Measurements from ENCODE around the gene DGKE. TPM values are rescaled to one million over a fixed set of nuclear protein-coding genes. Genes with fewer than 3 reads are reported as not detected.

DGKE gene
- total RNA-seq, 4 donors from 2014 or later = 7.1 to 12.5 (median 11.1) TPM

DNA sequence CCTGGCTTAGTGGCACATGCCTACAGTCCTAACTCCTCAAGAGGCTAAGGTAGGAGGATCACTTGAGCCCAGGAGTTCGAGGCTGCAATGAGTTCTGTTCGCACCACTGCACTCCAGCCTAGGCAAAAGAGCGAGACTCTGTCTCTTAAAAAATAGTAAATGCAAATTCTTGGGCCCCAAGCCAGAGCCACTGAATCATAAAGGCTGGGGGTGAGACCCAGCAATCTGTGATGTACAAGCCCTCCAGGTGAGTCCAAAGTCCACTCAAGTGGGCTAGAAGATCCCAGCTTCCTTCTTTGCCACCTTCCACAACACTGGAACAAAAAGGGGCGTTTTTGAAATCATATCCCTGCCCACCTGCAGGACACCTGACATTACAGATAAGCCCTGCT is 63.0 kb downstream of the DGKE start:
- H3K9me3 ChIP-seq = no peaks in the 10 kb centered on the region
- no peak for DNase-seq (ENCODE audit: extremely low spot score)
- H3K4me3 ChIP-seq = no peak overlapping the region
- no peaks in the 10 kb centered on the region for H3K27me3 ChIP-seq
- no peak overlapping the region for H3K27ac ChIP-seq (replicated peaks in 1 of 4)
- H3K36me3 ChIP-seq = peaks cover 58 to 100% (median 99%) of the 10 kb centered on the region in 4 donors
- 91% methylated on average over 4 of the region's 4 CpGs for WGBS
- H3K4me1 ChIP-seq = peaks cover 0 to 4% (median 0%) of the 10 kb centered on the region in 4 donors
- intact Hi-C loops (cut with DNase I) = no loop called here
- TF ChIP-seq EP300 (IDR thresholded peaks at IDR 0.05) = no peak

DNA sequence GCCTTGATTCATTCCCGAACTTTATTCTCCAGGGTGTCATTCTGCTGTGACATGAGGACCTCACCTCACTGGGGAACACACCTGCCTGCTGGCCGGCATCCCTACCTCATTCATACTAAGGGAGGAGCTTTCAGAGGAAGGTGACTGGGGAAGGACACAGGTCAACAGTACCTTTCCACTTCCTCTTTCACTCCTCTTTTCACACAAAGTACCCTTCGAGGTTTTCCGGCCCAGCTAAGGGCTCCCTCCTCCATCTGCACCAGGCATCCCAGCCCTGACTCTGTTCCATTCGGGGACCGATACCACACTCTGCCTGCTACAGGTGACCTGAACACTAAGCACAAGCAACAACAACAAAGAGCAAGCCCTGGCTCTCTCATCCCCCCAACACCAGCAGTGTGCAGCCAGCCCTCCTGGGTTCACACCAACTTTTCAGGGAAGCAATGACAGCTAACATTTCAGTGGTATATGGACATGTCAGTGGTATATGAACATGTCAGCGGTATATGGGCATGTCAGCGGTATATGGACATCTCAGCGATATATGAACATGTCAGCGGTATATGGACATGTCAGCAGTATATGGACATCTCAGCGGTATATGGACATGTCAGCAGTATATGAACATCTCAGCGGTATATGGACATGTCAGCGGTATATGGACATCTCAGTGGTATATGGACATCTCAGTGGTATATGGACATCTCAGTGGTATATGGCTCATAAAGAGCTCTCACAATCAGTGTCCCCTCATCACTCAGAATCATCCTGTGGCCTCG is 63.9 kb downstream of the DGKE start:
- Histone ChIP-seq H3K4me3 (no peak overlapping the region), H3K36me3 (peaks cover 64 to 100% (median 100%) of the 10 kb centered on the region in 4 donors), H3K9me3 (no peaks in the 10 kb centered on the region), H3K27ac (replicated peaks in 1 of 4) (no peak overlapping the region), H3K27me3 (no peaks in the 10 kb centered on the region), H3K4me1 (peaks cover 0 to 4% (median 1%) of the 10 kb centered on the region in 4 donors)
- WGBS = 91% methylated on average over 13 of the region's 14 CpGs
- no peak for TF ChIP-seq POLR2A (IDR thresholded peaks at IDR 0.05; ENCODE audit: low read depth)
- TF ChIP-seq, protein P1, sequence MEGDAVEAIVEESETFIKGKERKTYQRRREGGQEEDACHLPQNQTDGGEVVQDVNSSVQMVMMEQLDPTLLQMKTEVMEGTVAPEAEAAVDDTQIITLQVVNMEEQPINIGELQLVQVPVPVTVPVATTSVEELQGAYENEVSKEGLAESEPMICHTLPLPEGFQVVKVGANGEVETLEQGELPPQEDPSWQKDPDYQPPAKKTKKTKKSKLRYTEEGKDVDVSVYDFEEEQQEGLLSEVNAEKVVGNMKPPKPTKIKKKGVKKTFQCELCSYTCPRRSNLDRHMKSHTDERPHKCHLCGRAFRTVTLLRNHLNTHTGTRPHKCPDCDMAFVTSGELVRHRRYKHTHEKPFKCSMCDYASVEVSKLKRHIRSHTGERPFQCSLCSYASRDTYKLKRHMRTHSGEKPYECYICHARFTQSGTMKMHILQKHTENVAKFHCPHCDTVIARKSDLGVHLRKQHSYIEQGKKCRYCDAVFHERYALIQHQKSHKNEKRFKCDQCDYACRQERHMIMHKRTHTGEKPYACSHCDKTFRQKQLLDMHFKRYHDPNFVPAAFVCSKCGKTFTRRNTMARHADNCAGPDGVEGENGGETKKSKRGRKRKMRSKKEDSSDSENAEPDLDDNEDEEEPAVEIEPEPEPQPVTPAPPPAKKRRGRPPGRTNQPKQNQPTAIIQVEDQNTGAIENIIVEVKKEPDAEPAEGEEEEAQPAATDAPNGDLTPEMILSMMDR (IDR thresholded peaks at IDR 0.05) = no peak
- TF ChIP-seq POLR2AphosphoS5 (IDR thresholded peaks at IDR 0.05) = no peak
- no peak for TF ChIP-seq EP300 (IDR thresholded peaks at IDR 0.05)
- intact Hi-C loops (cut with DNase I) = no loop called here
- DNase-seq (ENCODE audit: extremely low spot score) = no peak

DNA sequence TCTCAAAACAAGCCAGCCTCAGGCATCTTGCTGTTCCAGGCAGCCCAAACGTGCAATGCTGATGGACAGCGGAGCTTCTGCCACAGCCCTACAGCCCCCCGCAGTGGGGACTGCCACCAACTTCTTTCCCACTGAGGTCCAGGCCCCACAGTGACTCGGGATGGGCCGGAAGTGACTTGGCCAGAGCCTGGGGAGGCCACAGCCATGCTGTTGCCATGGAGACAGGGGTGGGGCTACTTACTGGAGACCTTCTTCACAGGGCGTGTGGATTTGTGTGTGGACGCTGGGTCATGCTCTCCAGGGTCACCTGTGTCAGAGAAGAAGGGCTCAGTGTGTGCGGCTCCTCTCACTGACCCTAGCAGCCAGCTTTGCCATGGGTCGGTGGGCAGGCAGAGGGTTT is 64.9 kb downstream of the DGKE start:
- H3K36me3 ChIP-seq = peaks cover 64 to 100% (median 100%) of the 10 kb centered on the region in 4 donors
- H3K27ac ChIP-seq (replicated peaks in 1 of 4) = no peak overlapping the region
- DNase-seq (ENCODE audit: extremely low spot score) = no peak

DNA sequence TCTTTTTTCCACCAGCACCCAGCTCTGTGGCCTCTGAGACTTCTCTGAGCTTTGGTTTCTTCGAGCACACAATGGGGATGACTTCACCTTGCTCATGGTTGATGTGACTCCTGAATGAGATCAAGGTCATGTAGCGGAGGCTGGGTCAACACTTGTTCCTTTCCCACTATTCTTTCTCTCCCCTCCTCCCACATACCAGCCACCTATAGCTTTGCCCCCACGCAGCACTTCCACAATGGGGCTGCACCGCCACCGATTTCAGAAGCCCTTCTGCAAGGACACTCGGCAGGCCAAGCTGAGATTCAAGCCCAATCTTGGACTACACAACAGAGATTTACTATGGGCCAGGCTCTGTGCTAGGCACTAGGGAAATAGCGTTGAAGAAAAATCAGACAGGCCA is 65.5 kb downstream of the DGKE start:
- 99% methylated on average over 7 of the region's 7 CpGs for WGBS
- Histone ChIP-seq H3K27me3 (no peaks in the 10 kb centered on the region), H3K4me3 (no peak overlapping the region), H3K27ac (replicated peaks in 1 of 4) (no peak overlapping the region), H3K36me3 (peaks cover 66 to 100% (median 100%) of the 10 kb centered on the region in 4 donors), H3K9me3 (no peaks in the 10 kb centered on the region), H3K4me1 (peaks cover 0 to 4% (median 1%) of the 10 kb centered on the region in 4 donors)
- TF ChIP-seq POLR2A (IDR thresholded peaks at IDR 0.05; ENCODE audit: low read depth) = no peak
- TF ChIP-seq EP300 (IDR thresholded peaks at IDR 0.05) = no peak
- TF ChIP-seq, protein P1 (IDR thresholded peaks at IDR 0.05) = no peak
- TF ChIP-seq POLR2AphosphoS5 (IDR thresholded peaks at IDR 0.05) = no peak
- no peak for DNase-seq (ENCODE audit: extremely low spot score)
- intact Hi-C loops (cut with DNase I) = no loop called here

More for the DNA sequence above, 64.9 kb downstream of the DGKE start:
- peaks cover 0 to 4% (median 1%) of the 10 kb centered on the region in 4 donors for H3K4me1 ChIP-seq
- H3K27me3 ChIP-seq = no peaks in the 10 kb centered on the region
- intact Hi-C loops (cut with DNase I) = no loop called here
- H3K4me3 ChIP-seq = no peak overlapping the region
- H3K9me3 ChIP-seq = no peaks in the 10 kb centered on the region
- TF ChIP-seq, protein P1 (IDR thresholded peaks at IDR 0.05) = no peak
- no peak for TF ChIP-seq POLR2A (IDR thresholded peaks at IDR 0.05; ENCODE audit: low read depth)
- TF ChIP-seq EP300 (IDR thresholded peaks at IDR 0.05) = no peak
- no peak for TF ChIP-seq POLR2AphosphoS5 (IDR thresholded peaks at IDR 0.05)
- 86% methylated on average over 6 of the region's 9 CpGs for WGBS

DNA sequence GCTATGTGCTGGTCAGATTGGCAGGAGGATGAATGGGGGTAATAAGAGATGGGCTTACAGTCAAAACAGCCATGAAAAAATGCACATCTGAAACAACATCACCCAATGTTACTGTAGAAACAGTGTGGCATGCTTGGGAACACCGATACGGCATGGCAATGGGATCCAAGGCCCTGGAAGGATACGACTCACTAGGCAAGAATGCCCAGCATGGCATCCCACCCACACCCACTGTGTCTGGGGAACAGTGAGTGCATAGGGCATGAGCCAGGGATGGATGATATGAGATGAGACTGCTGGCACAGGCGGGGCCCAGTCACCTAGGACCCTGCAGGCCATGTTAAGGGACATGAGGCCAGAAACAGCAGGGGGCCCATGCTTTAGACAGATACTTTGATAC is 68.4 kb downstream of the DGKE start:
- H3K36me3 ChIP-seq = peaks cover 68 to 100% (median 99%) of the 10 kb centered on the region in 4 donors

More for the DNA sequence above, 68.4 kb downstream of the DGKE start:
- intact Hi-C loops (cut with DNase I) = no loop called here
- Histone ChIP-seq H3K4me1 (peaks cover 0 to 4% (median 1%) of the 10 kb centered on the region in 4 donors), H3K9me3 (no peaks in the 10 kb centered on the region), H3K4me3 (no peak overlapping the region), H3K27me3 (no peaks in the 10 kb centered on the region), H3K27ac (replicated peaks in 1 of 4) (no peak overlapping the region)
- 87% methylated on average over 4 of the region's 4 CpGs for whole genome bisulfite sequencing
- no peak for DNase-seq (ENCODE audit: extremely low spot score)
- TF ChIP-seq POLR2A (IDR thresholded peaks at IDR 0.05; ENCODE audit: low read depth) = no peak
- TF ChIP-seq, protein P1 (IDR thresholded peaks at IDR 0.05) = no peak
- TF ChIP-seq POLR2AphosphoS5 (IDR thresholded peaks at IDR 0.05) = no peak
